ENCODE data around the gene IMMP2L. TPM values are rescaled to one million over a fixed set of nuclear protein-coding genes. Genes with fewer than 3 reads are reported as not detected.

Gene IMMP2L
- total RNA-seq, 4 donors from 2014 or later: 2.6 to 69.1 (median 34.7) TPM

- H3K4me1 ChIP-seq: no peaks in the 10 kb centered on the region
- TF ChIP-seq, protein P1, sequence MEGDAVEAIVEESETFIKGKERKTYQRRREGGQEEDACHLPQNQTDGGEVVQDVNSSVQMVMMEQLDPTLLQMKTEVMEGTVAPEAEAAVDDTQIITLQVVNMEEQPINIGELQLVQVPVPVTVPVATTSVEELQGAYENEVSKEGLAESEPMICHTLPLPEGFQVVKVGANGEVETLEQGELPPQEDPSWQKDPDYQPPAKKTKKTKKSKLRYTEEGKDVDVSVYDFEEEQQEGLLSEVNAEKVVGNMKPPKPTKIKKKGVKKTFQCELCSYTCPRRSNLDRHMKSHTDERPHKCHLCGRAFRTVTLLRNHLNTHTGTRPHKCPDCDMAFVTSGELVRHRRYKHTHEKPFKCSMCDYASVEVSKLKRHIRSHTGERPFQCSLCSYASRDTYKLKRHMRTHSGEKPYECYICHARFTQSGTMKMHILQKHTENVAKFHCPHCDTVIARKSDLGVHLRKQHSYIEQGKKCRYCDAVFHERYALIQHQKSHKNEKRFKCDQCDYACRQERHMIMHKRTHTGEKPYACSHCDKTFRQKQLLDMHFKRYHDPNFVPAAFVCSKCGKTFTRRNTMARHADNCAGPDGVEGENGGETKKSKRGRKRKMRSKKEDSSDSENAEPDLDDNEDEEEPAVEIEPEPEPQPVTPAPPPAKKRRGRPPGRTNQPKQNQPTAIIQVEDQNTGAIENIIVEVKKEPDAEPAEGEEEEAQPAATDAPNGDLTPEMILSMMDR (IDR thresholded peaks at IDR 0.05): no peak
- no peak for TF ChIP-seq POLR2A (IDR thresholded peaks at IDR 0.05)
- H3K36me3 ChIP-seq: no peaks in the 10 kb centered on the region
- no peaks in the 10 kb centered on the region for H3K9me3 ChIP-seq
- intact Hi-C loops (cut with DNase I; ENCODE audit: low total_unique reads): no loop called here
- H3K4me3 ChIP-seq: no peak overlapping the region
- no peak for DNase-seq
- no peak overlapping the region for H3K27ac ChIP-seq
- no peaks in the 10 kb centered on the region for H3K27me3 ChIP-seq
Observed at GRCh38 chr7:111031916-111032315, 530.4 kb downstream of the IMMP2L start.

DNA sequence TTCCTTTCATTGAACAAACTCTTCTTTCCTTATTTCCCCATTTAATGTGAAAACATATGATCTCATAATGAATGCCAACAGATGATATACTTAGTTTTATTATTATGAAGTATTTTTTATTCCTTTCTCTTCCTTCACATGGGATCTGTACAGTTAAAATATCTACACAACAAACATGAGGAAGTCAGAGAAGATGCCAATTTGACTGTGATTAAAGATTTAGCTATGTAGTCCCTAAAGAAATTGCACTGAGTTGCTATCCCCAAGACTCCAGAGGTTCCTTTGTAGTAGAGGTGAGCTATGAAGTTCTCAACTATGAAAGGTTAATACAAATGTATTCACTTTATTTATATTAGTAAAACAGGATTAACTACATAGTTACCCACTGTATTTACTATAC, 532.0 kb downstream of the IMMP2L start:
- no peak overlapping the region for H3K27ac ChIP-seq
- intact Hi-C loops (cut with DNase I; ENCODE audit: low total_unique reads): no loop called here
- no peaks in the 10 kb centered on the region for H3K9me3 ChIP-seq
- no peaks in the 10 kb centered on the region for H3K36me3 ChIP-seq
- H3K4me1 ChIP-seq: no peaks in the 10 kb centered on the region
- H3K27me3 ChIP-seq: no peaks in the 10 kb centered on the region
- no peak overlapping the region for H3K4me3 ChIP-seq
- no peak for DNase-seq
- TF ChIP-seq, protein P1 (IDR thresholded peaks at IDR 0.05): no peak
- no peak for TF ChIP-seq POLR2A (IDR thresholded peaks at IDR 0.05)

- Histone ChIP-seq H3K9me3 (no peaks in the 10 kb centered on the region), H3K4me3 (no peak overlapping the region), H3K4me1 (no peaks in the 10 kb centered on the region), H3K36me3 (no peaks in the 10 kb centered on the region), H3K27ac (no peak overlapping the region), H3K27me3 (no peaks in the 10 kb centered on the region)
- TF ChIP-seq, protein P1 (IDR thresholded peaks at IDR 0.05): no peak
- TF ChIP-seq POLR2A (IDR thresholded peaks at IDR 0.05): no peak
- intact Hi-C loops (cut with DNase I; ENCODE audit: low total_unique reads): no loop called here
- no peak for DNase-seq
Observed at GRCh38 chr7:111029574-111030251, 532.6 kb downstream of the IMMP2L start.

- no peak for TF ChIP-seq POLR2A (IDR thresholded peaks at IDR 0.05)
- TF ChIP-seq, protein P1 (IDR thresholded peaks at IDR 0.05): no peak
- no peak for DNase-seq
- intact Hi-C loops (cut with DNase I; ENCODE audit: low total_unique reads): no loop called here
Observed at GRCh38 chr7:111029141-111029572, 533.1 kb downstream of the IMMP2L start.

GRCh38 chr7:111027396-111027795, 534.9 kb downstream of the IMMP2L start:
- H3K36me3 ChIP-seq: no peaks in the 10 kb centered on the region
- intact Hi-C loops (cut with DNase I; ENCODE audit: low total_unique reads): no loop called here

More at GRCh38 chr7:111029141-111029572, 533.1 kb downstream of the IMMP2L start:
- Histone ChIP-seq H3K36me3 (no peaks in the 10 kb centered on the region), H3K27me3 (no peaks in the 10 kb centered on the region), H3K4me1 (no peaks in the 10 kb centered on the region), H3K4me3 (no peak overlapping the region), H3K27ac (no peak overlapping the region), H3K9me3 (no peaks in the 10 kb centered on the region)

More at GRCh38 chr7:111027396-111027795, 534.9 kb downstream of the IMMP2L start:
- H3K27ac ChIP-seq: no peak overlapping the region
- no peak overlapping the region for H3K4me3 ChIP-seq
- no peaks in the 10 kb centered on the region for H3K9me3 ChIP-seq
- H3K27me3 ChIP-seq: no peaks in the 10 kb centered on the region
- DNase-seq: no peak
- no peaks in the 10 kb centered on the region for H3K4me1 ChIP-seq
- TF ChIP-seq, protein P1 (IDR thresholded peaks at IDR 0.05): no peak
- TF ChIP-seq POLR2A (IDR thresholded peaks at IDR 0.05): no peak

Data from uterus (tissue), 4 donors.